HUES6 (cell line): ENCODE measurements around the gene SELENOW.
"Not testable (repeated sequence)": the region's sequence is repeated elsewhere in the genome, so short reads cannot be mapped to it uniquely, and the experiment has no call there.

Experiments
- H3K27ac ChIP-seq: 2 replicates; pipeline ENCODE4 v1.7.0; 2013; ENCODE audit warnings: low read depth, mild to moderate bottlenecking, low read length, inconsistent platforms
- H3K27me3 ChIP-seq: 2 replicates; pipeline ENCODE4 v1.6.1; 2013; ENCODE audit warnings: low read length; ENCODE audit not compliant: control insufficient read depth, insufficient read depth
- H3K36me3 ChIP-seq: 2 replicates; pipeline ENCODE4 v1.6.1; 2013; ENCODE audit warnings: low read length; ENCODE audit not compliant: control insufficient read depth, insufficient read depth
- H3K4me1 ChIP-seq: 2 replicates; pipeline ENCODE4 v1.6.1; 2013; ENCODE audit warnings: low read length; ENCODE audit not compliant: control insufficient read depth, insufficient read depth
- H3K4me3 ChIP-seq: 2 replicates; pipeline ENCODE4 v1.5.1; 2013; ENCODE audit warnings: low read depth, low read length
- H3K9ac ChIP-seq: one replicate; pipeline ENCODE4 v1.6.1; 2013; ENCODE audit warnings: mild to moderate bottlenecking, low read length
- H3K9me3 ChIP-seq: 2 replicates; pipeline ENCODE4 v1.6.1; 2013; ENCODE audit warnings: low read depth, low read length; ENCODE audit not compliant: control insufficient read depth, insufficient read depth

SELENOW gene

DNA sequence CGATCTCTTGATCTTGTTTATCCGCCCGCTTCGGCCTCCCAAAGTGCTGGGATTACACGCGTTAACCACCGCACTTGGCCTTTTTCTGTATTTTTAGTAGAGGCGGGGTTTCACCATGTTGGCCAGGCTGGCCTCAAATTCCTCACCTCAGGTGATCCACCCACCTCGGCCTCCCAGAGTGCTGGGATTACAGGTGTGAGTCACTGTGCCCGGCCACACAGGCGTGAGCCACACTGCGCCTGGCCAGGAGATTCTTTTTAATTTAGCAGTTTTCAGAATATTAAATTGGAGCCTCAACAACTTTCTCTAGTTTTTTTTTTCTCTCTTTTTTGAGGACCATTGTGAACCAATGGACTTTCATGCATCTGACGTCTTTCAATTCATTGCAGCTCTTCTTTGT is 11.3 kb downstream of the SELENOW start:
- not testable (repeated sequence) for H3K9me3 ChIP-seq, H3K27me3 ChIP-seq, H3K4me1 ChIP-seq
- H3K9ac ChIP-seq = peak overlapping the region; percentile 11
- H3K4me3 ChIP-seq = peak overlapping the region; percentile 6; the same call in 1 of the 2 replicates
- peak overlapping the region; percentile 41; the same call in 1 of the 2 replicates for H3K27ac ChIP-seq
- H3K36me3 ChIP-seq = peaks cover 10% of the 10 kb centered on the region

DNA sequence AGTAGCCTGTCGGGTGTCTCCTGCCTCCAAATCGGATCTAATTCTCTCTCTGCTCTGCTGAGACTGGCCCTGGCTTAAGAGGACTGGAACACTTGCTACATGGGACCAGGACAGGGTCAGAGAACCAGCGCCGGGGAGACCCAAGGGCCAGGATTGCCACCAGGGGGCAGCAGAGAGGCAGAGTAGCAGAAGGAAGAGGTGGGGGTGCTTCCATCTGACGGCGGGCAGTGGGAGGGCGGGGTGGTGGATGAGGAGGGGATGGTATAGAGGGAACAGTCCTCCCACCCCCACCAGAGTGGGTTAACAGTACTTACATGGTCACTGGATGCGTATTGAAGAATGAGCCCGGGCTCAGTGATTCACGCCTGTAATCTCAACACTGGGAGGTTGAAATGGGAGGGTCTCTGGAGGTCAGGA is 11.9 kb downstream of the SELENOW start:
- Histone ChIP-seq H3K4me1 (no peaks in the 10 kb centered on the region), H3K36me3 (peaks cover 7% of the 10 kb centered on the region), H3K9ac (peak overlapping the region; percentile 11), H3K27me3 (no peaks in the 10 kb centered on the region), H3K4me3 (peak overlapping the region; percentile 6; the same call in 1 of the 2 replicates), H3K27ac (peak overlapping the region; percentile 41; the same call in 1 of the 2 replicates), H3K9me3 (peaks cover 7% of the 10 kb centered on the region)

DNA sequence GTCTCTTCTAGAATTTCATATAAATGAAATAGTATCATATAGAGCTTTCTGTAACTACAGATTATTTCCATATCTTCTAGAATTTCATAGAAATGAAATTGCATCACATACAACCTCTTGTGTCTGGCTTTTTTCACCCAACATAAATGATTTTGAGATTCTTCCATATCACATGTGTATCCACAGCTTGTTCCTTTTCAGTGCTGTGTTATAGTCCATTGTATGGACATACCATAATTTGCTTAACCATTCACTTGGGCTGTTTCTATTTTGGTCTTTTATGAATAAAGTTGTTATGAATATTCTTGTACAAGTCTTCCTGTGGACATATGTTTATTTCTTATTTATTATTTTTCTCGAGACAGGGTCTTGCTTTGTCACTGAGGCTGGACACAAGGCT is 14.1 kb downstream of the SELENOW start:
- H3K36me3 ChIP-seq = no peaks in the 10 kb centered on the region
- H3K27me3 ChIP-seq = no peaks in the 10 kb centered on the region
- H3K4me3 ChIP-seq = no peak overlapping the region
- H3K4me1 ChIP-seq = no peaks in the 10 kb centered on the region
- peaks cover 7% of the 10 kb centered on the region for H3K9me3 ChIP-seq
- H3K9ac ChIP-seq = no peak overlapping the region
- no peak overlapping the region for H3K27ac ChIP-seq

DNA sequence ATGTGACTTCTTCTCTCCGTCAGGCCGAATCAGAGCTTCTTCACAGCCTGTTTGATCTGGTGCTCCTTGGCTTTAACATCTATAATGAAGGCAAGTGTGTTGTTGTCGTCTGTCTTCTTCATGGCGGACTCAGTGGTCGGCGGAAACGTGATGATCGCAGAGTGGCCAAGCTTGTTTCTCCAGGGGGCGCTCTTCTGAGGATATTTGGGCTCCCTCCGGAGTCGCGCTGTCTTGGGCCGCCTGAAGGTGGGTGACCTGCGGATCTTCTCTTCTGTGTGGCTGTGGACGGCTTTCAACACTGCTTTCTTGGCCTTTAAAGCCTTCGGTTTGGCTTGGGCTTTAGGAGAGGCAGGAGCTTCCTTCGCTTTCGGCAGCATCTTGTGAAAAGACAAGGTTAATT is 16.0 kb downstream of the SELENOW start:
- H3K27me3 ChIP-seq = no peaks in the 10 kb centered on the region
- no peak overlapping the region for H3K4me3 ChIP-seq
- H3K27ac ChIP-seq = no peak overlapping the region
- H3K9ac ChIP-seq = no peak overlapping the region
- H3K4me1 ChIP-seq = no peaks in the 10 kb centered on the region
- H3K36me3 ChIP-seq = no peaks in the 10 kb centered on the region
- peaks cover 7% of the 10 kb centered on the region for H3K9me3 ChIP-seq

DNA sequence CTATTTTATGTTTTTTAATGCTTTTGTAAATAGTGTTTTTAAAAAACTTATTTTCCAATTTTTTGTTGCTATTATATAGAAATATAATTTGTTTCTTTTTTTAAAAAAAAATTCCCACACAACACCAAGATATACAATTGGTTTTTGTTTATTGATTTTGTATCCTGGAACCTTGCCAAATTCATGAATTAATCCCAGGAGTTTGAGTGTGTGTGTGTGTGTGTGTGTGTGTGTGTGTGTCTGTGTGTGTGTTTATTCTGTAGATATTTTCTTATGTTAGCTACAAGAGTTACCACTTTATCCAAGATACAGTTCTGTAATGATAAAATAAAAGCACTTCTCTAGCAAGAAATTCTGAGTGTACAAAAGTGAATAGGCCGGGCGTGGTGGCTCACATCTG is 18.3 kb downstream of the SELENOW start:
- Histone ChIP-seq H3K4me1 (no peaks in the 10 kb centered on the region), H3K27me3 (no peaks in the 10 kb centered on the region), H3K36me3 (no peaks in the 10 kb centered on the region), H3K9ac (no peak overlapping the region), H3K27ac (no peak overlapping the region), H3K9me3 (peaks cover 10% of the 10 kb centered on the region), H3K4me3 (no peak overlapping the region)

DNA sequence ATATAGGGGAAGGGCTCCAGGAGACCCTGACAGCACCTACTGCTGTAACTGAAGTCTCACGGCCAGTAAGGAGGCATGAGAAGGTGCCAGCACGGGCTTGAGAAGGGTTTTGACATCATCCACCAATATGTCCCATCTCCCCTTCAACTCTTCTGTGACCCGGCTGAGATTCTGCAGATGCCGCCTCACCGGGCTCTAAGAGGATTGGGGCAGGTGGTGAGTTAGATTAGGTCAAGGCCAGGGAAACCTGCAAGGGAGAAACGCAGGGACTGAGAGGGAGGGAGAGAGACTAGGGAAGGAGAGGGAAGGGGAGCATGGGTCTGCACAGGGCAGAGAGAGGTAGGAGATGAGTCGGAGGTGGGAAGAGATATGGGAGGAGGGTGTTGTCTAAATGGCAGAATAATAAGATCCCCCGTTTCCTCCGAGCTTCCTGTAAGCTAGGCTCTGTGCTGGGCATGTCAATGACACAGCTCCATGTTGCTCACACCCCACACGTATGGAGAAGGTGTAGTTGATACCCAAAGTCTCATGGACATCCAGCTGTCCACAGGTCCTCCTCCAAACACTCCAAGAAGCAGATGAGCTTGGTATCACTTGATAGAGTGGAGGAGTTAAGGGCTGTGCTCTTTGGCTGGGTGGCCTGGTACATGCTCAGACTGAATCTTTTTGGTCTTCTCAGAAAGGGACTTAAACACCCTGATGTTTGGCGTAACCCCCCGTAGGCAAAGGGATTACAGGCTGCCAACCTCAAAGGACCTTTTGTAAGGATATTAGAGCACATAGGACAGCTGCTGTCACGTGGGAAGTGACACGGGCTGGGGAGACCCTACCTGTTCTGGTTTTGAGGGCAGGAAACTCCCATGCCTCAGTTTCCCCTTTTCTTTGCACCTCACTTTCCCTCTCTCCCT is 19.7 kb downstream of the SELENOW start:
- Histone ChIP-seq H3K36me3 (no peaks in the 10 kb centered on the region), H3K9ac (no peak overlapping the region)

DNA sequence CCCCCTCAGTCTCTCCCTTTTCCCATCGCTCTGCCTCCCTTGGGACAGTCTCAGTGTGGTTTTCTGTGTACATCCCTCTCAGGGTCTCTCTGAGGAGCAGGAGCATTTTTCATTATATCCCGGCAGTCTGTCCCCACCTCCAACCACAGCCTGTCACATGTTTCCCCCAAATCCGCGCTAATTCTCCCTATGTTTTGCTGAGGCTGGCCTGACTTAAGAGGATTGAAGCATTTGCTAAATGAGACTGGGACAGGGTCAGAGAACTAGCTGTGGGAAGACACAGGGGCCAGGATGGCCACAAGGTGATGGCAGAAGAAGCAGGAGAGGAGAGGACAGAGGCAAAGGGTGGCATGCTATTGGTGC is 20.4 kb downstream of the SELENOW start:
- H3K4me3 ChIP-seq = no peak overlapping the region
- H3K36me3 ChIP-seq = no peaks in the 10 kb centered on the region
- H3K4me1 ChIP-seq = no peaks in the 10 kb centered on the region
- H3K27ac ChIP-seq = no peak overlapping the region
- H3K9me3 ChIP-seq = 0 out of 2 replicates have a peak, but pooled peaks cover 3% of the 10 kb centered on the region
- no peak overlapping the region for H3K9ac ChIP-seq
- H3K27me3 ChIP-seq = no peaks in the 10 kb centered on the region

More for the DNA sequence above, 19.7 kb downstream of the SELENOW start:
- no peaks in the 10 kb centered on the region for H3K27me3 ChIP-seq
- no peak overlapping the region for H3K27ac ChIP-seq
- H3K4me1 ChIP-seq = no peaks in the 10 kb centered on the region
- H3K9me3 ChIP-seq = 0 out of 2 replicates have a peak, but pooled peaks cover 3% of the 10 kb centered on the region
- H3K4me3 ChIP-seq = no peak overlapping the region

DNA sequence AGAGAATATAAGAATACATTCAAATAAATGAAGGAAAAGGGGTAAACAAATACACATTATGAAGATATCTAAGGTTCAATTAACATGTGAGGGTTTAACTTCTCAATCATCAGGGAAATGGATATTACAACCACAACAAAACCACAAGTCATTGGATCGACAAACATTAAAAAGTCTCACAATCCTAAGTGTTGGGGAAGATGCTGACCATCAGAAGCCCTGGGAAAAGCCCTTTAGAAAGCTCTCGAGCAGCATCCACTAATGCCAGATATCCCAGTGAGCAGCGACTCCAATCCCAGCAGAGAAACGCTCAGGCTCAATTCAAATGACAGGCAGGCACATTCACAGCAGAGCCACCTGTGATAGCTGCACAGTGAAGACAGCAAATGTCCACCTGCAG is 22.8 kb downstream of the SELENOW start:
- no peaks in the 10 kb centered on the region for H3K4me1 ChIP-seq
- H3K4me3 ChIP-seq = no peak overlapping the region

DNA sequence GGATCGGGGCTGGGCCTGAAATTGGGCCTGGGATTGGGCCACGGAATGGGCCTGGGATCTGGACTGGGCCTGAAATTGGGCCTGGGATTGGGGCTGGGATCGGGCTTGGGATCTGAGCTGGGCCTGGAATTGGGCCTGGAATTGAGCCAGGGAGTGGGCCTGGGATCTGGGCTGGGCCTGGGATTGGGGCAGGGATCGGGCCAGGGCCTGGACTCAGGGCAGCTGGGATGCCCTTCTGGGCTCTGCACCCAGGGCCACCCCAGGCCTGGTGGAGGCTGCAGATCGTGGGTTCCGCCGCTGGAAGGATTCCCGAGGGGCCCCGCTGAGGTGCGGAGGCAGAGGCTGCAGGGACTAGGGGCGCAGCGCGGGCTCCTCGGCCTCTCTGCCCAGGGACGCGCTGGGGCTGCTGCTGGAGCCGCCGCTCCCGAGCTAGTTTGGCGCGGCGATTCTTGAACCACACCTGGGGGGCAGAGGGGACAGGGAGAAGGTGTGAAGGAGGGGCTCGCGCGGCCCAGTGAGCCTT is 24.1 kb downstream of the SELENOW start:
- no peak overlapping the region for H3K4me3 ChIP-seq
- peak overlapping the region; percentile 23 for H3K9ac ChIP-seq
- no peaks in the 10 kb centered on the region for H3K36me3 ChIP-seq
- H3K27me3 ChIP-seq = no peaks in the 10 kb centered on the region
- H3K4me1 ChIP-seq = no peaks in the 10 kb centered on the region
- H3K27ac ChIP-seq = no peak overlapping the region
- H3K9me3 ChIP-seq = 0 out of 2 replicates have a peak, but pooled peaks cover 3% of the 10 kb centered on the region

More for the DNA sequence above, 22.8 kb downstream of the SELENOW start:
- 0 out of 2 replicates have a peak, but pooled peaks cover 3% of the 10 kb centered on the region for H3K9me3 ChIP-seq
- H3K27ac ChIP-seq = no peak overlapping the region
- no peaks in the 10 kb centered on the region for H3K36me3 ChIP-seq
- H3K27me3 ChIP-seq = no peaks in the 10 kb centered on the region
- no peak overlapping the region for H3K9ac ChIP-seq

DNA sequence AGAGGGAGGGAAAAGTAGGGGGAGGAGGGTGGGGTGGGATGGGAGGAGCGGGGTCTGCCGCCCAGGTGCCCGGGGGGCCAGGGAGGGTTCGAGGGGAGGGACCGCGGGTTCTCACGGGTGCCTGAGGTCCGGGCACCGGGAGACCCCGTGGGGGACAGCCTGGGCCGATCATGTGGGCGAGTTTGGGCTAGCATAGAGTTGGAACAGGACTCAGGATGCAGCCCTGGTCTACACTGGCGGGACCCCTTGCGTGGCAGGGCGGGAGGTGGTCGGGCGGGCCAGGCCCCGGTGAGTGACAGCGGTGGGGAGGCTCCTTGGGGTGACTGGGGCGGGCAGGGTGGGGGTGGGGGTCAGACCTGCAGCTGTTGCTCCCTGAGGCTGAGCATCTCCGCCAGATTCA is 24.6 kb downstream of the SELENOW start:
- H3K27me3 ChIP-seq, H3K4me3 ChIP-seq, H3K9ac ChIP-seq, H3K36me3 ChIP-seq, H3K27ac ChIP-seq, H3K9me3 ChIP-seq, H3K4me1 ChIP-seq: not testable (repeated sequence)

DNA sequence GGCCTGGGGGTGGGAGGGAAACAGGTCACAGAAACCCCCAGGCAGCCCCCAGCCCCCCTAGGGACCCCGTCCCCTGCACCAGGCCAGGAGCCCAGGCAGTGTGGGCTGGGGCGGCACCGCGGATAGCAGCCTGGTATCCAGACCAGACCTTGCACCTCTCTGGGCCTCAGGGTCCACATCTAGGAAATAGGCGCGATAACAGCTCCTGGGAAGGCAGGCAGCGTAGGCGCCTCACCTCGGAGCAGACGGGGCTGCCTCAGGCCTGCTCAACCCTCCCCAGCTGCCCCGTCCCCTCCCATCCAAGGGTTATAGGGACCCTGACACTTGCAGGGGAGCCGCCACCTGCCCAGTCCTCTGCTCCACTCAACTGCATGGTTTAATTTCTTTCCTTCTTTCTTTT is 25.2 kb downstream of the SELENOW start:
- not testable (repeated sequence) for H3K27me3 ChIP-seq

More for the DNA sequence above, 25.2 kb downstream of the SELENOW start:
- H3K27ac ChIP-seq, H3K36me3 ChIP-seq, H3K9me3 ChIP-seq, H3K4me1 ChIP-seq, H3K4me3 ChIP-seq, H3K9ac ChIP-seq: not testable (repeated sequence)
